ENCODE measurements around the gene CKM. TPM values are rescaled to one million over a fixed set of nuclear protein-coding genes. Genes with fewer than 3 reads are reported as not detected.

CKM gene
- total and polyA plus RNA-seq, 2 donors (not counting 3 experiments of a cell fraction or from before 2014, with no cell fraction given): not detected

- Histone ChIP-seq H2AFZ (ENCODE audit: low read depth, low read length) (no peak overlapping the region), H3K9me1 (replicated peaks; ENCODE audit: control insufficient read depth, extremely low read depth, insufficient read depth, low read length) (no peaks in the 10 kb centered on the region), H3K9me3 (replicated peaks; ENCODE audit: control insufficient read depth, insufficient read depth, low read length) (no peaks in the 10 kb centered on the region), H4K20me1 (replicated peaks; ENCODE audit: control insufficient read depth, extremely low read depth, insufficient read depth, low read length) (no peaks in the 10 kb centered on the region), H3K27ac (ENCODE audit: insufficient read depth, low read depth, low read length) (no peak overlapping the region), H3K27me3 (ENCODE audit: control insufficient read depth in 2 of 2, insufficient read depth in 2 of 2, low read length in 2 of 2) (no peaks in the 10 kb centered on the region), H3K4me1 (ENCODE audit: control insufficient read depth, extremely low read depth, insufficient read depth, low read length) (no peaks in the 10 kb centered on the region), H3K79me2 (ENCODE audit: control insufficient read depth, insufficient read depth, low read length) (no peaks in the 10 kb centered on the region), H3K4me2 (ENCODE audit: insufficient read depth, low read length) (no peak overlapping the region), H3K36me3 (ENCODE audit: control insufficient read depth in 2 of 2, extremely low read depth in 1 of 2, insufficient read depth in 2 of 2, low read length in 2 of 2) (peaks cover 0 to 18% of the 10 kb centered on the region in 2 experiments), H3K9ac (replicated peaks; ENCODE audit: extremely low read depth, insufficient read depth, low read length) (no peak overlapping the region), H3K4me3 (replicated peaks in 1 of 3; ENCODE audit: insufficient read depth in 1 of 3, low read depth in 1 of 3, low read length in 3 of 3) (no peak overlapping the region)
- intact Hi-C loops (cut with micrococcal nuclease) (no loop called here), dilution Hi-C loops (cut with MboI; ENCODE audit: extremely low pct_ligation_motif_present, low sequenced_read_pairs) (no loop called here)
- FAIRE-seq: no peak
- TF ChIP-seq JUN (IDR thresholded peaks at IDR 0.05; ENCODE audit: borderline replicate concordance, insufficient read depth, insufficient read length, low read depth): no peak
- no TSS peak for BruUV-seq (replicated peaks)
- POLR2A ChIA-PET: no interaction called here
- CTCF ChIA-PET: interaction anchor here (0.8 kb wide), 1 partner anchor 96 kb away, joined by 3 read pairs; no protein-coding TSS in a partner anchor
- DNase-seq (ENCODE audit: low read depth, low spot score): no peak
These were observed 26.8 kb downstream of the CKM start for GRCh38 chr19:45295873-45296272.

- POLR2A ChIA-PET: no interaction called here
- CTCF ChIA-PET: interaction anchor here (0.7 kb wide), 1 partner anchor 184 kb away, joined by 3 read pairs; no protein-coding TSS in a partner anchor
- no peak for FAIRE-seq
These were observed 28.2 kb downstream of the CKM start for GRCh38 chr19:45294291-45295029.

More at GRCh38 chr19:45294291-45295029, 28.2 kb downstream of the CKM start:
- Histone ChIP-seq H2AFZ (ENCODE audit: low read depth, low read length) (no peak overlapping the region), H3K4me2 (ENCODE audit: insufficient read depth, low read length) (no peak overlapping the region), H3K36me3 (ENCODE audit: control insufficient read depth in 2 of 2, extremely low read depth in 1 of 2, insufficient read depth in 2 of 2, low read length in 2 of 2) (peaks cover 0 to 23% of the 10 kb centered on the region in 2 experiments), H4K20me1 (replicated peaks; ENCODE audit: control insufficient read depth, extremely low read depth, insufficient read depth, low read length) (no peaks in the 10 kb centered on the region), H3K4me3 (replicated peaks in 1 of 3; ENCODE audit: insufficient read depth in 1 of 3, low read depth in 1 of 3, low read length in 3 of 3) (no peak overlapping the region), H3K27ac (ENCODE audit: insufficient read depth, low read depth, low read length) (no peak overlapping the region), H3K9me1 (replicated peaks; ENCODE audit: control insufficient read depth, extremely low read depth, insufficient read depth, low read length) (no peaks in the 10 kb centered on the region), H3K9me3 (replicated peaks; ENCODE audit: control insufficient read depth, insufficient read depth, low read length) (no peaks in the 10 kb centered on the region), H3K9ac (replicated peaks; ENCODE audit: extremely low read depth, insufficient read depth, low read length) (no peak overlapping the region), H3K27me3 (ENCODE audit: control insufficient read depth in 2 of 2, insufficient read depth in 2 of 2, low read length in 2 of 2) (no peaks in the 10 kb centered on the region), H3K79me2 (ENCODE audit: control insufficient read depth, insufficient read depth, low read length) (no peaks in the 10 kb centered on the region), H3K4me1 (ENCODE audit: control insufficient read depth, extremely low read depth, insufficient read depth, low read length) (no peaks in the 10 kb centered on the region)
- intact Hi-C loops (cut with micrococcal nuclease) (no loop called here), dilution Hi-C loops (cut with MboI; ENCODE audit: extremely low pct_ligation_motif_present, low sequenced_read_pairs) (no loop called here)
- TF ChIP-seq POLR2AphosphoS5 (IDR thresholded peaks at IDR 0.05; ENCODE audit: insufficient read depth, low read depth, low read length): no peak
- no peak for TF ChIP-seq MAX (IDR thresholded peaks at IDR 0.05; ENCODE audit: insufficient read depth, insufficient read length)
- no peak for DNase-seq (ENCODE audit: low read depth, low spot score)
- BruUV-seq (replicated peaks): no TSS peak
